Stimulated activated naive CD8-positive, alpha-beta T cell treated with anti-CD3 and anti-CD28 coated beads, Interleukin-15, Interleukin-2, amounts not matched to agents 100 U/mL and 50 U/mL, for 24 hours (primary cell): Measurements from ENCODE around the gene PDCD11.
A peak's percentile ranks its signal among the peaks of the same experiment; 100 is the strongest.
"Not testable (repeated sequence)": the region's sequence is repeated elsewhere in the genome, so short reads cannot be mapped to it uniquely, and the experiment has no call there.

Experiments
- ATAC-seq: fragments of 150-1000 bp; cut with Tn5 transposase; one replicate; pipeline ENCODE4 v1.10.0; 2021
- DNase-seq: peaks from one replicate; pipeline ENCODE4 v3.0.0; 2021

PDCD11 gene

GRCh38 chr10:103396067-103396788, at the start of gene PDCD11, which contains the start of gene ATP5MK:
TSS of gene PDCD11 (plus strand) at chr10:103396626. CDS start at chr10:103398427, 1,801 bp downstream.
TSS of gene ATP5MK (minus strand) at chr10:103396475. CDS start at chr10:103392457, 4,018 bp downstream.
- DNase-seq = peak; percentile 96
- peak; percentile 100 for ATAC-seq

- ATAC-seq (no peak), DNase-seq (no peak)
Observed at GRCh38 chr10:103350175-103350516, 46.3 kb upstream of the PDCD11 start.

- peak; percentile 84 for ATAC-seq
- peak; percentile 86 for DNase-seq
Observed at GRCh38 chr10:103350517-103351260, 45.7 kb upstream of the PDCD11 start, which contains the start of gene PCGF6. TSS of gene PCGF6 (minus strand) at chr10:103351140. CDS start at chr10:103351066, 74 bp downstream.

- ATAC-seq (no peak), DNase-seq (no peak)
Observed at GRCh38 chr10:103353281-103353680, 43.1 kb upstream of the PDCD11 start.

- not testable (repeated sequence) for DNase-seq, ATAC-seq
Observed at GRCh38 chr10:103354567-103354966, 41.9 kb upstream of the PDCD11 start.

GRCh38 chr10:103355906-103356599, 40.4 kb upstream of the PDCD11 start:
- DNase-seq (no peak), ATAC-seq (no peak)

- not testable (repeated sequence) for DNase-seq, ATAC-seq
Observed at GRCh38 chr10:103359493-103359892, 36.9 kb upstream of the PDCD11 start.

- DNase-seq = not testable (repeated sequence)
- ATAC-seq = peak; percentile 46
Observed at GRCh38 chr10:103360791-103361190, 35.6 kb upstream of the PDCD11 start.

- DNase-seq = peak; percentile 22
- ATAC-seq = no peak
Observed at GRCh38 chr10:103367379-103367781, 29.0 kb upstream of the PDCD11 start.

- ATAC-seq = peak; percentile 69
- peak; percentile 90 for DNase-seq
Observed at GRCh38 chr10:103367782-103368518, 28.5 kb upstream of the PDCD11 start, which contains the start of gene TAF5. TSS of gene TAF5 (plus strand) at chr10:103367976. CDS start at chr10:103367990, 14 bp downstream.

GRCh38 chr10:103373544-103373943, 22.9 kb upstream of the PDCD11 start:
- DNase-seq (no peak), ATAC-seq (no peak)

- ATAC-seq (no peak), DNase-seq (no peak)
Observed at GRCh38 chr10:103374263-103374662, 22.2 kb upstream of the PDCD11 start.

- no peak for DNase-seq
- ATAC-seq = no peak
Observed at GRCh38 chr10:103382769-103383168, 13.7 kb upstream of the PDCD11 start.

- DNase-seq = peak; percentile 8
- ATAC-seq = no peak
Observed at GRCh38 chr10:103394180-103394579, 2.2 kb upstream of the PDCD11 start.

- ATAC-seq (no peak), DNase-seq (no peak)
Observed at GRCh38 chr10:103395754-103396066, 716 bp upstream of the PDCD11 start.

GRCh38 chr10:103396789-103397087, 312 bp downstream of the PDCD11 start:
- no peak for ATAC-seq

GRCh38 chr10:103397191-103397825, 882 bp downstream of the PDCD11 start:
- no peak for ATAC-seq
- DNase-seq = no peak

More at GRCh38 chr10:103396789-103397087, 312 bp downstream of the PDCD11 start:
- no peak for DNase-seq

- no peak for DNase-seq
- no peak for ATAC-seq
Observed at GRCh38 chr10:103413564-103413963, 17.1 kb downstream of the PDCD11 start.

GRCh38 chr10:103415581-103415980, 19.2 kb downstream of the PDCD11 start:
- no peak for ATAC-seq
- DNase-seq = no peak

- ATAC-seq (no peak), DNase-seq (peak; percentile 47)
Observed at GRCh38 chr10:103416436-103417147, 20.2 kb downstream of the PDCD11 start.

GRCh38 chr10:103417148-103417469, 20.7 kb downstream of the PDCD11 start:
- not testable (repeated sequence) for DNase-seq, ATAC-seq
